Progenitor cell of endocrine pancreas (in vitro differentiated cells): ENCODE data around the gene TRPM3. TPM values are rescaled to one million over a fixed set of nuclear protein-coding genes. Genes with fewer than 3 reads are reported as not detected.

ENCODE experiments used
- DNase-seq: peaks from one replicate; pipeline ENCODE4 v3.0.0; 2021; ENCODE audit warnings: low spot score; ENCODE audit not compliant: unreplicated experiment
- H3K27ac Mint-ChIP-seq: 2 replicates; pipeline ENCODE4 v1.8.0; 2021; ENCODE audit warnings: mild to moderate bottlenecking, moderate library complexity, mixed read lengths
- H3K27me3 Mint-ChIP-seq: 2 replicates; pipeline ENCODE4 v1.8.0; 2021; ENCODE audit warnings: mixed read lengths
- H3K36me3 Mint-ChIP-seq: 2 replicates; pipeline ENCODE4 v1.8.0; 2022; ENCODE audit warnings: mixed read lengths; ENCODE audit not compliant: insufficient read depth
- H3K4me1 Mint-ChIP-seq: 2 replicates; pipeline ENCODE4 v1.8.0; 2021; ENCODE audit warnings: low read depth, mixed read lengths
- H3K4me3 Mint-ChIP-seq: 2 replicates; pipeline ENCODE4 v1.8.0; 2021; ENCODE audit warnings: low read depth, mild to moderate bottlenecking, moderate library complexity, mixed read lengths
- H3K9me3 Mint-ChIP-seq: 2 replicates; pipeline ENCODE4 v1.8.0; 2021; ENCODE audit warnings: low read depth, mixed read lengths
- total RNA-seq: library from RNA; stranded (reverse); gene quantifications from 2 replicates; pipeline ENCODE4 v1.2.1, GENCODE V29; 2021
- TF ChIP-seq, protein P1 (sequence below): fragments of 200-600 bp; sonication (generic); IDR thresholded peaks from one replicate; pipeline ENCODE4 v1.5.0; 2021; ENCODE audit warnings: antibody characterized with exemption, mild to moderate bottlenecking; ENCODE audit not compliant: unreplicated experiment

Gene TRPM3
- total RNA-seq, 1 donor from 2014 or later = 1.6 TPM

DNA sequence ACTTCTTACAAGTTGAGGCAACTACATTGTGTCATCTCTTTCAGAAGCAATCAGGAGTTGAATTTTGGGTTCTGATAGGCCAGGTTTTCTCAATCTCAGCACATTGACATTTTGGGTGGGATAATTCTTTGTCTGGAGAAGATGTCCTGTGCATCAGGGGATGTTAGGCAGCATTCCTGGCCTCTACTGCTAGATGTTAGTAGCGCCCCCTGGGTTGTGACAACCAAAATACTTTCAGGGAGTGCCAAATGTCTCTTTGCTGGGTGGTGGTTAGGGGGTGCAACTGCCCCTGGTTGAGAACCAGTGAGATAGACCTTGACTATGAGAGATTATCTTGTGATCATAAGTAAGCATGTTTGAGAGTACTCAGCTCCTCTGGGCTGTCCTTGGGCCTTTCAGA is 542.7 kb downstream of the TRPM3 start:
- H3K4me1 Mint-ChIP-seq = peaks cover 11% of the 10 kb centered on the region
- H3K27ac Mint-ChIP-seq = no peak overlapping the region
- H3K4me3 Mint-ChIP-seq = no peak overlapping the region
- TF ChIP-seq, protein P1, sequence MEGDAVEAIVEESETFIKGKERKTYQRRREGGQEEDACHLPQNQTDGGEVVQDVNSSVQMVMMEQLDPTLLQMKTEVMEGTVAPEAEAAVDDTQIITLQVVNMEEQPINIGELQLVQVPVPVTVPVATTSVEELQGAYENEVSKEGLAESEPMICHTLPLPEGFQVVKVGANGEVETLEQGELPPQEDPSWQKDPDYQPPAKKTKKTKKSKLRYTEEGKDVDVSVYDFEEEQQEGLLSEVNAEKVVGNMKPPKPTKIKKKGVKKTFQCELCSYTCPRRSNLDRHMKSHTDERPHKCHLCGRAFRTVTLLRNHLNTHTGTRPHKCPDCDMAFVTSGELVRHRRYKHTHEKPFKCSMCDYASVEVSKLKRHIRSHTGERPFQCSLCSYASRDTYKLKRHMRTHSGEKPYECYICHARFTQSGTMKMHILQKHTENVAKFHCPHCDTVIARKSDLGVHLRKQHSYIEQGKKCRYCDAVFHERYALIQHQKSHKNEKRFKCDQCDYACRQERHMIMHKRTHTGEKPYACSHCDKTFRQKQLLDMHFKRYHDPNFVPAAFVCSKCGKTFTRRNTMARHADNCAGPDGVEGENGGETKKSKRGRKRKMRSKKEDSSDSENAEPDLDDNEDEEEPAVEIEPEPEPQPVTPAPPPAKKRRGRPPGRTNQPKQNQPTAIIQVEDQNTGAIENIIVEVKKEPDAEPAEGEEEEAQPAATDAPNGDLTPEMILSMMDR = no peak
- no peaks in the 10 kb centered on the region for H3K9me3 Mint-ChIP-seq
- DNase-seq = no peak
- no peaks in the 10 kb centered on the region for H3K36me3 Mint-ChIP-seq
- peaks cover 3% of the 10 kb centered on the region for H3K27me3 Mint-ChIP-seq

DNA sequence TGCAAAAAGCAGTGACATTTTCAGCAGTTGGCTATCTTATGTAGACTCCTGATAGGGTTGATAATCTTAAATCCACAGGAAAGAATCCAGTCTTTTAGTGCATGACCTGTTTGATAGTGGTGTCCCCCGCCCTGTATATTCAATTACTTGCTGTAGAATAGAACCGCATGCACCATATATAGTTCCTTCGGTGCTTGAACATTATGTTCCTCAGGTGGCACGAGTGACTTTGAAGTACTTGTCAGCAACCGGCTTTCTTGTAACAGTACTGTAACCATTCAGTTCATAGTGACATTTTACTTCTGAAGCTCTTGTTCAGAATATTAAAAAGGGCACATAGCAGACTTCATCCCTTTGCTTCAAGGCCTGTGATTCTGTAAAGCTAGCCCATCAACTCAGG is 543.8 kb downstream of the TRPM3 start:
- H3K36me3 Mint-ChIP-seq = no peaks in the 10 kb centered on the region
- no peak overlapping the region for H3K27ac Mint-ChIP-seq
- DNase-seq = no peak
- H3K4me1 Mint-ChIP-seq = peaks cover 14% of the 10 kb centered on the region
- no peak overlapping the region for H3K4me3 Mint-ChIP-seq
- TF ChIP-seq, protein P1 = no peak
- no peaks in the 10 kb centered on the region for H3K9me3 Mint-ChIP-seq
- H3K27me3 Mint-ChIP-seq = peaks cover 3% of the 10 kb centered on the region

DNA sequence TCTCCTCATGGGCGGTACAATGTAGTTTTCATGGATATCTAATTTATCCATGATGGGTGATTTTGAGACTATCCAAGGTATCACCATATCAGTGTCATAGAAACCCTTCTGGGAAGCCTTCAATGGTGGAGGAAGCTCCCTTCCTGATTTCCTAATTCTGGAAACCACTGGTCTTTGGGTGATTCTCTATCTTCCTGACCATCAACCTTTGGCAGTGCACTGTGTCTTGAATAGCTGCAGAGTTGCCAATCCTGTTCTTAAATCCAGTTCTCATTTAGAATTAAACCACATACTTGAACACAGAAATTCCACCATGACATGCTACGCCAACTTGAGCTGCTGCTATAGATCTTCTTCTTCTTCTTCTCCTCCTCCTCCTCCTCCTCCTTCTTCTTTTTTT is 545.3 kb downstream of the TRPM3 start:
- H3K4me1 Mint-ChIP-seq = peaks cover 23% of the 10 kb centered on the region
- H3K27me3 Mint-ChIP-seq = peaks cover 3% of the 10 kb centered on the region
- no peak overlapping the region for H3K4me3 Mint-ChIP-seq
- H3K9me3 Mint-ChIP-seq = no peaks in the 10 kb centered on the region
- H3K36me3 Mint-ChIP-seq = no peaks in the 10 kb centered on the region
- no peak overlapping the region for H3K27ac Mint-ChIP-seq
- no peak for DNase-seq
- TF ChIP-seq, protein P1 = no peak

DNA sequence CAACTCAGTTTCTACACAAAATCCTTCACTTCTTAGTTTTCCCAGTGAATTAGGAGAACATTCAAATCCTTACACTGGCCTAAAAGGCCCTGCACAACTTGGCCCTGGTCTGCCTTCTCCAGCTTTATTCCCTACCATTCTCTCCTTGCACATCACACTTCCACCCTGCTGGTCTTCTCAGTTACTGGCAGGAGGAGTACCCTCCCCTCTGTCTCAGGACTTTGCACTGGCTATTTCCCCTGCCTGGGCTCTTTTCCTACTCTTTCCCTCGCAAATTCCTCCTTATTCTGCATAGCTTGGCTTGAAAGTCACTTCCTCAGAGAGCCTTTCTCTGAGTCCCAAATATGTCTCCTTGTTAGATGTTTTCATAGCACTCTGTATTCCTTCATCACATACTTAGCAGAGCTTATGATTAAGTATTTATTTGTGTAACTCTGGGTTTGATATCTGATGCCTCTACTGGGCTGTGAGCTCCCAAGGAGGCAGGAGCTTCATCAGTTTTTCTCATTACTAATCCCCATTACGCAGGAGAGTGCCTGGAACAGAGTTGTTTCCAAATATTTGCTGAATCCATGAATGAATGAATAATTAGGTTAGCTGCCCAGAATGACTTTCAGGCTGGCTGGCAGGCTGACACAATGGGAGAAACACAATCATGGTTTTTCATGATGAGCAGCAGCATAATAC is 547.1 kb downstream of the TRPM3 start:
- Mint-ChIP-seq H3K9me3 (no peaks in the 10 kb centered on the region), H3K27me3 (no peaks in the 10 kb centered on the region)
- TF ChIP-seq, protein P1 = no peak

DNA sequence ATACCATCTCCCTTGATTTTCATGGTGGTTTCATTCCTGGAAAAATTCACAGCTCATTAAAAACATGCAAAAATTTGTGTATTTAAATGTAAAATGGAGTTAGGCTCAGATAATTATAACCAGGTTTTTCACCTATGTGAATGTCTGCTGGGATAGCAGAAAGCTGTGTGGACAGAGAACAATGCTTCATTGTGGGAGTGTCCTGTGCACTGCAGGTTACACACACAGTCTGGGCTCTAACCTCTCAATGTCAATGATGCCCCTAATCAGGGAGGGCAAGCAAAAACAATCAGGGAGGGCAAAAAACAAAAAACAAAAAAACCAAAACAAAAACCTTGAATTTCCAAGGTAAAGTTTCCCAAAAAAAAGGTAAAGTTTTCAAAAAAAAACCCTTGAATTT is 548.1 kb downstream of the TRPM3 start:
- Mint-ChIP-seq H3K4me1 (peaks cover 22% of the 10 kb centered on the region), H3K9me3 (no peaks in the 10 kb centered on the region), H3K36me3 (no peaks in the 10 kb centered on the region), H3K4me3 (no peak overlapping the region), H3K27me3 (no peaks in the 10 kb centered on the region), H3K27ac (peak overlapping the region; percentile 15)
- TF ChIP-seq, protein P1 = no peak
- no peak for DNase-seq

More for the DNA sequence above, 547.1 kb downstream of the TRPM3 start:
- Mint-ChIP-seq H3K27ac (peak overlapping the region; percentile 27), H3K4me3 (no peak overlapping the region), H3K36me3 (no peaks in the 10 kb centered on the region), H3K4me1 (peaks cover 23% of the 10 kb centered on the region)
- DNase-seq = no peak
